ENCODE results near the gene XPC. TPM values are rescaled to one million over a fixed set of nuclear protein-coding genes. Genes with fewer than 3 reads are reported as not detected.
"Not testable (repeated sequence)": the region's sequence is repeated elsewhere in the genome, so short reads cannot be mapped to it uniquely, and the experiment has no call there.

The XPC gene
- total RNA-seq, 1 donor, result 48.7 TPM

- Histone ChIP-seq H3K27me3 (ENCODE audit: insufficient read depth, low read length) (no peaks in the 10 kb centered on the region), H3K9me3 (ENCODE audit: low read depth, low read length) (no peaks in the 10 kb centered on the region), H3K4me3 (ENCODE audit: low read length) (no peak overlapping the region), H3K4me1 (ENCODE audit: insufficient read depth, low read length) (peaks cover 12% of the 10 kb centered on the region)
These were observed 58.1 kb downstream of the XPC start for GRCh38 chr3:14120111-14120920.

GRCh38 chr3:14119651-14120050 is 58.8 kb downstream of the XPC start:
- no peaks in the 10 kb centered on the region for H3K9me3 ChIP-seq (ENCODE audit: low read depth, low read length)
- no peak overlapping the region for H3K4me3 ChIP-seq (ENCODE audit: low read length)
- no peaks in the 10 kb centered on the region for H3K27me3 ChIP-seq (ENCODE audit: insufficient read depth, low read length)
- H3K4me1 ChIP-seq (ENCODE audit: insufficient read depth, low read length), result peaks cover 12% of the 10 kb centered on the region

- no peak overlapping the region for H3K4me3 ChIP-seq (ENCODE audit: low read length)
- no peaks in the 10 kb centered on the region for H3K27me3 ChIP-seq (ENCODE audit: insufficient read depth, low read length)
- peaks cover 7% of the 10 kb centered on the region for H3K4me1 ChIP-seq (ENCODE audit: insufficient read depth, low read length)
- H3K9me3 ChIP-seq (ENCODE audit: low read depth, low read length), result no peaks in the 10 kb centered on the region
These were observed 59.7 kb downstream of the XPC start for GRCh38 chr3:14118400-14119381.

- H3K4me3 ChIP-seq (ENCODE audit: low read length), result no peak overlapping the region
- no peaks in the 10 kb centered on the region for H3K27me3 ChIP-seq (ENCODE audit: insufficient read depth, low read length)
- no peaks in the 10 kb centered on the region for H3K9me3 ChIP-seq (ENCODE audit: low read depth, low read length)
- H3K4me1 ChIP-seq (ENCODE audit: insufficient read depth, low read length), result no peaks in the 10 kb centered on the region
These were observed 60.7 kb downstream of the XPC start for GRCh38 chr3:14117468-14118399.

- H3K27me3 ChIP-seq (ENCODE audit: insufficient read depth, low read length), result no peaks in the 10 kb centered on the region
- no peaks in the 10 kb centered on the region for H3K9me3 ChIP-seq (ENCODE audit: low read depth, low read length)
- H3K4me3 ChIP-seq (ENCODE audit: low read length), result no peak overlapping the region
- no peaks in the 10 kb centered on the region for H3K4me1 ChIP-seq (ENCODE audit: insufficient read depth, low read length)
These were observed 64.3 kb downstream of the XPC start for GRCh38 chr3:14113965-14114635.

- H3K27me3 ChIP-seq (ENCODE audit: insufficient read depth, low read length), result no peaks in the 10 kb centered on the region
These were observed 67.7 kb downstream of the XPC start for GRCh38 chr3:14110699-14111098.

GRCh38 chr3:14109821-14110220 is 68.6 kb downstream of the XPC start:
- not testable (repeated sequence) for H3K27me3 ChIP-seq (ENCODE audit: insufficient read depth, low read length); H3K9me3 ChIP-seq (ENCODE audit: low read depth, low read length); H3K4me3 ChIP-seq (ENCODE audit: low read length); H3K4me1 ChIP-seq (ENCODE audit: insufficient read depth, low read length)

More at GRCh38 chr3:14110699-14111098, 67.7 kb downstream of the XPC start:
- Histone ChIP-seq H3K9me3 (ENCODE audit: low read depth, low read length) (no peaks in the 10 kb centered on the region), H3K4me3 (ENCODE audit: low read length) (no peak overlapping the region), H3K4me1 (ENCODE audit: insufficient read depth, low read length) (no peaks in the 10 kb centered on the region)

GRCh38 chr3:14097616-14098391 is 80.6 kb downstream of the XPC start:
- H3K4me1 ChIP-seq (ENCODE audit: insufficient read depth, low read length), result no peaks in the 10 kb centered on the region
- no peak overlapping the region for H3K4me3 ChIP-seq (ENCODE audit: low read length)
- H3K27me3 ChIP-seq (ENCODE audit: insufficient read depth, low read length), result peaks cover 14% of the 10 kb centered on the region
- H3K9me3 ChIP-seq (ENCODE audit: low read depth, low read length), result no peaks in the 10 kb centered on the region

GRCh38 chr3:14096742-14097141 is 81.7 kb downstream of the XPC start:
- Histone ChIP-seq H3K4me1 (ENCODE audit: insufficient read depth, low read length) (no peaks in the 10 kb centered on the region), H3K4me3 (ENCODE audit: low read length) (no peak overlapping the region), H3K27me3 (ENCODE audit: insufficient read depth, low read length) (peaks cover 14% of the 10 kb centered on the region), H3K9me3 (ENCODE audit: low read depth, low read length) (no peaks in the 10 kb centered on the region)

Other genes with a start within 250 kb of the XPC start
- 1.9 TPM for gene CHCHD4, start 53.7 kb downstream of the XPC start, total RNA-seq
- gene TMEM43, start 53.5 kb downstream of the XPC start, total RNA-seq, result 23.7 TPM
- 7.1 TPM for gene LSM3, start 216 bp upstream of the XPC start, total RNA-seq
- gene SLC6A6, start 224.0 kb upstream of the XPC start, total RNA-seq, result 53.7 TPM